Measurements from ENCODE around the gene CXXC4.

The CXXC4 gene

GRCh38 chr4:104507112-104507511 lies 12.4 kb upstream of the CXXC4 start:
- no peaks in the 10 kb centered on the region for H3K36me3 ChIP-seq (ENCODE audit: control insufficient read depth, insufficient read depth, low read length)
- H3K4me3 ChIP-seq (ENCODE audit: insufficient read depth, low read depth, low read length): no peak overlapping the region
- H3K4me1 ChIP-seq (ENCODE audit: control insufficient read depth, insufficient read depth, low read length): no peaks in the 10 kb centered on the region
- H3K9me3 ChIP-seq (ENCODE audit: control insufficient read depth, low read length): no peaks in the 10 kb centered on the region
- no peak overlapping the region for H3K27ac ChIP-seq (ENCODE audit: insufficient read depth, low read depth, low read length, poor library complexity, severe bottlenecking)
- 0% methylated on average over 1 of the region's 1 CpG for WGBS, 2 experiments
- H3K27me3 ChIP-seq (ENCODE audit: control insufficient read depth, insufficient read depth, low read length, poor library complexity, severe bottlenecking): no peaks in the 10 kb centered on the region

GRCh38 chr4:104504536-104504935 lies 9.8 kb upstream of the CXXC4 start:
- Histone ChIP-seq H3K36me3 (ENCODE audit: control insufficient read depth, insufficient read depth, low read length) (no peaks in the 10 kb centered on the region), H3K4me3 (ENCODE audit: insufficient read depth, low read depth, low read length) (no peak overlapping the region)
- WGBS, 2 experiments: 80 to 100% methylated on average over 1 to 2 of the region's 2 CpGs

GRCh38 chr4:104502471-104502870 lies 7.8 kb upstream of the CXXC4 start:
- 92 to 94% methylated on average over 2 of the region's 2 CpGs for WGBS, 2 experiments
- Histone ChIP-seq H3K9me3 (ENCODE audit: control insufficient read depth, low read length) (no peaks in the 10 kb centered on the region), H3K4me3 (ENCODE audit: insufficient read depth, low read depth, low read length) (no peak overlapping the region)

More at GRCh38 chr4:104504536-104504935, 9.8 kb upstream of the CXXC4 start:
- Histone ChIP-seq H3K9me3 (ENCODE audit: control insufficient read depth, low read length) (no peaks in the 10 kb centered on the region), H3K27me3 (ENCODE audit: control insufficient read depth, insufficient read depth, low read length, poor library complexity, severe bottlenecking) (no peaks in the 10 kb centered on the region), H3K27ac (ENCODE audit: insufficient read depth, low read depth, low read length, poor library complexity, severe bottlenecking) (no peak overlapping the region), H3K4me1 (ENCODE audit: control insufficient read depth, insufficient read depth, low read length) (peaks cover 10% of the 10 kb centered on the region)

GRCh38 chr4:104501290-104501689 lies 6.6 kb upstream of the CXXC4 start:
- H3K4me1 ChIP-seq (ENCODE audit: control insufficient read depth, insufficient read depth, low read length): peaks cover 12% of the 10 kb centered on the region
- WGBS, 2 experiments: 36 to 52% methylated on average over 2 to 3 of the region's 3 CpGs
- H3K27me3 ChIP-seq (ENCODE audit: control insufficient read depth, insufficient read depth, low read length, poor library complexity, severe bottlenecking): no peaks in the 10 kb centered on the region
- no peaks in the 10 kb centered on the region for H3K36me3 ChIP-seq (ENCODE audit: control insufficient read depth, insufficient read depth, low read length)
- no peak overlapping the region for H3K4me3 ChIP-seq (ENCODE audit: insufficient read depth, low read depth, low read length)
- H3K9me3 ChIP-seq (ENCODE audit: control insufficient read depth, low read length): no peaks in the 10 kb centered on the region
- H3K27ac ChIP-seq (ENCODE audit: insufficient read depth, low read depth, low read length, poor library complexity, severe bottlenecking): peak overlapping the region; percentile 11

More at GRCh38 chr4:104502471-104502870, 7.8 kb upstream of the CXXC4 start:
- H3K27ac ChIP-seq (ENCODE audit: insufficient read depth, low read depth, low read length, poor library complexity, severe bottlenecking): no peak overlapping the region
- peaks cover 12% of the 10 kb centered on the region for H3K4me1 ChIP-seq (ENCODE audit: control insufficient read depth, insufficient read depth, low read length)
- H3K36me3 ChIP-seq (ENCODE audit: control insufficient read depth, insufficient read depth, low read length): no peaks in the 10 kb centered on the region
- no peaks in the 10 kb centered on the region for H3K27me3 ChIP-seq (ENCODE audit: control insufficient read depth, insufficient read depth, low read length, poor library complexity, severe bottlenecking)

- 88 to 93% methylated on average over 5 of the region's 5 CpGs for whole genome bisulfite sequencing, 2 experiments
- H3K27ac ChIP-seq (ENCODE audit: insufficient read depth, low read depth, low read length, poor library complexity, severe bottlenecking): peak overlapping the region; percentile 79
- no peaks in the 10 kb centered on the region for H3K9me3 ChIP-seq (ENCODE audit: control insufficient read depth, low read length)
- H3K27me3 ChIP-seq (ENCODE audit: control insufficient read depth, insufficient read depth, low read length, poor library complexity, severe bottlenecking): no peaks in the 10 kb centered on the region
- no peak overlapping the region for H3K4me3 ChIP-seq (ENCODE audit: insufficient read depth, low read depth, low read length)
- no peaks in the 10 kb centered on the region for H3K36me3 ChIP-seq (ENCODE audit: control insufficient read depth, insufficient read depth, low read length)
- H3K4me1 ChIP-seq (ENCODE audit: control insufficient read depth, insufficient read depth, low read length): peaks cover 12% of the 10 kb centered on the region
These were observed 5.7 kb upstream of the CXXC4 start for GRCh38 chr4:104500442-104500841.

GRCh38 chr4:104494185-104494584 lies 509 bp downstream of the CXXC4 start:
- Histone ChIP-seq H3K9me3 (ENCODE audit: control insufficient read depth, low read length) (no peaks in the 10 kb centered on the region), H3K27me3 (ENCODE audit: control insufficient read depth, insufficient read depth, low read length, poor library complexity, severe bottlenecking) (no peaks in the 10 kb centered on the region), H3K27ac (ENCODE audit: insufficient read depth, low read depth, low read length, poor library complexity, severe bottlenecking) (peak overlapping the region; percentile 62), H3K4me3 (ENCODE audit: insufficient read depth, low read depth, low read length) (peak overlapping the region; percentile 59), H3K4me1 (ENCODE audit: control insufficient read depth, insufficient read depth, low read length) (peaks cover 7% of the 10 kb centered on the region), H3K36me3 (ENCODE audit: control insufficient read depth, insufficient read depth, low read length) (no peaks in the 10 kb centered on the region)
- WGBS, 2 experiments: 9% methylated on average over 5 of the region's 5 CpGs

GRCh38 chr4:104493081-104493831 lies 1.4 kb downstream of the CXXC4 start:
- Histone ChIP-seq H3K4me3 (ENCODE audit: insufficient read depth, low read depth, low read length) (peak overlapping the region; percentile 59), H3K36me3 (ENCODE audit: control insufficient read depth, insufficient read depth, low read length) (no peaks in the 10 kb centered on the region), H3K27ac (ENCODE audit: insufficient read depth, low read depth, low read length, poor library complexity, severe bottlenecking) (peak overlapping the region; percentile 91), H3K27me3 (ENCODE audit: control insufficient read depth, insufficient read depth, low read length, poor library complexity, severe bottlenecking) (no peaks in the 10 kb centered on the region), H3K9me3 (ENCODE audit: control insufficient read depth, low read length) (no peaks in the 10 kb centered on the region), H3K4me1 (ENCODE audit: control insufficient read depth, insufficient read depth, low read length) (peaks cover 14% of the 10 kb centered on the region)
- WGBS, 2 experiments: 8 to 9% methylated on average over 1 to 3 of the region's 3 CpGs

- H3K4me3 ChIP-seq (ENCODE audit: insufficient read depth, low read depth, low read length): peak overlapping the region; percentile 59
These were observed 2.4 kb downstream of the CXXC4 start for GRCh38 chr4:104492183-104492771.

GRCh38 chr4:104491481-104492182 lies 3.1 kb downstream of the CXXC4 start:
- no peaks in the 10 kb centered on the region for H3K36me3 ChIP-seq (ENCODE audit: control insufficient read depth, insufficient read depth, low read length)
- H3K4me1 ChIP-seq (ENCODE audit: control insufficient read depth, insufficient read depth, low read length): peaks cover 29% of the 10 kb centered on the region
- H3K9me3 ChIP-seq (ENCODE audit: control insufficient read depth, low read length): no peaks in the 10 kb centered on the region
- no peaks in the 10 kb centered on the region for H3K27me3 ChIP-seq (ENCODE audit: control insufficient read depth, insufficient read depth, low read length, poor library complexity, severe bottlenecking)
- peak overlapping the region; percentile 80 for H3K27ac ChIP-seq (ENCODE audit: insufficient read depth, low read depth, low read length, poor library complexity, severe bottlenecking)
- 0 to 1% methylated on average over 47 of the region's 47 CpGs for WGBS, 2 experiments
- peak overlapping the region; percentile 59 for H3K4me3 ChIP-seq (ENCODE audit: insufficient read depth, low read depth, low read length)

More at GRCh38 chr4:104492183-104492771, 2.4 kb downstream of the CXXC4 start:
- H3K4me1 ChIP-seq (ENCODE audit: control insufficient read depth, insufficient read depth, low read length): peaks cover 22% of the 10 kb centered on the region
- H3K9me3 ChIP-seq (ENCODE audit: control insufficient read depth, low read length): no peaks in the 10 kb centered on the region
- WGBS, 2 experiments: 0 to 1% methylated on average over 5 to 6 of the region's 7 CpGs
- H3K27ac ChIP-seq (ENCODE audit: insufficient read depth, low read depth, low read length, poor library complexity, severe bottlenecking): peak overlapping the region; percentile 91
- H3K36me3 ChIP-seq (ENCODE audit: control insufficient read depth, insufficient read depth, low read length): no peaks in the 10 kb centered on the region
- no peaks in the 10 kb centered on the region for H3K27me3 ChIP-seq (ENCODE audit: control insufficient read depth, insufficient read depth, low read length, poor library complexity, severe bottlenecking)

Data from ectodermal cell (in vitro differentiated cells).